ENCODE data around the gene SLC35F3. TPM values are rescaled to one million over a fixed set of nuclear protein-coding genes. Genes with fewer than 3 reads are reported as not detected.

Gene SLC35F3
- polyA plus RNA-seq, 3 donors, result 0.42 to 0.80 (median 0.61) TPM

GRCh38 chr1:234222561-234223280, 318.2 kb downstream of the SLC35F3 start:
- no peak for DNase-seq (ENCODE audit: extremely low read depth in 1 of 11, low read depth in 9 of 11, low spot score in 4 of 11)

- DNase-seq (ENCODE audit: extremely low read depth in 1 of 11, low read depth in 9 of 11, low spot score in 4 of 11), result no peak
These were observed 321.8 kb downstream of the SLC35F3 start for GRCh38 chr1:234226113-234226818.

GRCh38 chr1:234226819-234227165, 322.3 kb downstream of the SLC35F3 start:
- DNase-seq (ENCODE audit: extremely low read depth in 1 of 11, low read depth in 9 of 11, low spot score in 4 of 11), result no peak

GRCh38 chr1:234229581-234230387, 325.3 kb downstream of the SLC35F3 start:
- no peak for DNase-seq (ENCODE audit: extremely low read depth in 1 of 11, low read depth in 9 of 11, low spot score in 4 of 11)

- no peak for DNase-seq (ENCODE audit: extremely low read depth in 1 of 11, low read depth in 9 of 11, low spot score in 4 of 11)
These were observed 326.0 kb downstream of the SLC35F3 start for GRCh38 chr1:234230414-234230862.

GRCh38 chr1:234231061-234231892, 326.8 kb downstream of the SLC35F3 start:
- no peak for DNase-seq (ENCODE audit: extremely low read depth in 1 of 11, low read depth in 9 of 11, low spot score in 4 of 11)

GRCh38 chr1:234231893-234232276, 327.4 kb downstream of the SLC35F3 start:
- no peak for DNase-seq (ENCODE audit: extremely low read depth in 1 of 11, low read depth in 9 of 11, low spot score in 4 of 11)

GRCh38 chr1:234234199-234234598, 329.7 kb downstream of the SLC35F3 start:
- no peak for DNase-seq (ENCODE audit: extremely low read depth in 1 of 11, low read depth in 9 of 11, low spot score in 4 of 11)

- no peak for DNase-seq (ENCODE audit: extremely low read depth in 1 of 11, low read depth in 9 of 11, low spot score in 4 of 11)
These were observed 331.0 kb downstream of the SLC35F3 start for GRCh38 chr1:234235434-234235881.

GRCh38 chr1:234237393-234237792, 332.9 kb downstream of the SLC35F3 start:
- DNase-seq (ENCODE audit: extremely low read depth in 1 of 11, low read depth in 9 of 11, low spot score in 4 of 11), result no peak

- DNase-seq (ENCODE audit: extremely low read depth in 1 of 11, low read depth in 9 of 11, low spot score in 4 of 11), result no peak
These were observed 333.6 kb downstream of the SLC35F3 start for GRCh38 chr1:234238060-234238459.

- DNase-seq (ENCODE audit: extremely low read depth in 1 of 11, low read depth in 9 of 11, low spot score in 4 of 11), result no peak
These were observed 335.0 kb downstream of the SLC35F3 start for GRCh38 chr1:234239515-234239914.

- no peak for DNase-seq (ENCODE audit: extremely low read depth in 1 of 11, low read depth in 9 of 11, low spot score in 4 of 11)
These were observed 335.5 kb downstream of the SLC35F3 start for GRCh38 chr1:234239936-234240335.

GRCh38 chr1:234240680-234241079, 336.2 kb downstream of the SLC35F3 start:
- DNase-seq (ENCODE audit: extremely low read depth in 1 of 11, low read depth in 9 of 11, low spot score in 4 of 11), result no peak

GRCh38 chr1:234241941-234242490, 337.5 kb downstream of the SLC35F3 start:
- no peak for DNase-seq (ENCODE audit: extremely low read depth in 1 of 11, low read depth in 9 of 11, low spot score in 4 of 11)

- DNase-seq (ENCODE audit: extremely low read depth in 1 of 11, low read depth in 9 of 11, low spot score in 4 of 11), result no peak
These were observed 339.2 kb downstream of the SLC35F3 start for GRCh38 chr1:234243521-234244260.

GRCh38 chr1:234244482-234244881, 340.0 kb downstream of the SLC35F3 start:
- no peak for DNase-seq (ENCODE audit: extremely low read depth in 1 of 11, low read depth in 9 of 11, low spot score in 4 of 11)

- DNase-seq (ENCODE audit: extremely low read depth in 1 of 11, low read depth in 9 of 11, low spot score in 4 of 11), result no peak
These were observed 342.2 kb downstream of the SLC35F3 start for GRCh38 chr1:234246638-234247116.
